ENCODE results near the gene SLC50A1. TPM values are rescaled to one million over a fixed set of nuclear protein-coding genes. Genes with fewer than 3 reads are reported as not detected.

The SLC50A1 gene
- total and polyA plus RNA-seq, 9 of the 15 experiments (the other 6 are each of a cell fraction or from before 2014, with no cell fraction given) = 46.5 to 132 (median 91.9) TPM

DNA sequence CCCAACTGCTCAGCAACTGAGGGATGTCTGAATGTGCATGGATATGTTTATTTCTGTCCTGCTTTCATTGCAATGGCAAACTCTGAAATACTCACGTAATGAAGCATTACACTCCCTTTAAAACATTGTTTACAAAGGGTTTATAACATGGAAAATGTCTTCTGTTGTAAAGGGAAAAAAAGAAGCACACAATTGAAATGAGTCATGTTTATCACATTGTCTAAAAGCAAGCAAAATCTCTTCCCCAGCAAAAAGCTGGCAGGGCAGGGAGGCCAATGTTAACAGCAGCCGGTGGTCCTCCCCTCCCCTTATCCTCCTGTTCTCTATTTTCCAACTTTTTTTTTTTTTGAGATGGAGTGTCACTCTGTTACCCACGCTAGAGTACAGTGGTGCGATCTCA lies 11.9 kb upstream of the SLC50A1 start:
- Histone ChIP-seq H3K9ac (ENCODE audit: insufficient read depth in 1 of 2, low read depth in 2 of 2, low read length in 2 of 2) (no peak overlapping the region), H3K27me3 (ENCODE audit: control insufficient read depth in 2 of 2, insufficient read depth in 2 of 2, low read length in 2 of 2) (no peaks in the 10 kb centered on the region), H3K9me1 (ENCODE audit: control insufficient read depth, insufficient read depth, low read length) (no peaks in the 10 kb centered on the region), H3K27ac (ENCODE audit: extremely low read depth, low read depth, low read length) (no peak overlapping the region), H4K20me1 (replicated peaks; ENCODE audit: control insufficient read depth, insufficient read depth, low read length) (no peaks in the 10 kb centered on the region), H3K79me2 (ENCODE audit: control insufficient read depth, insufficient read depth, low read length) (peaks cover under 1% of the 10 kb centered on the region; the same call in 1 of the 3 replicates), H3K4me2 (ENCODE audit: insufficient read depth, low read length) (no peak overlapping the region), H3K4me1 (replicated peaks in 1 of 2; ENCODE audit: control insufficient read depth in 2 of 2, insufficient read depth in 2 of 2, low read length in 2 of 2) (peaks cover 38 to 50% of the 10 kb centered on the region in 2 experiments), H3K36me3 (ENCODE audit: control insufficient read depth, insufficient read depth, low read length) (no peaks in the 10 kb centered on the region), H3K9me3 (replicated peaks; ENCODE audit: control insufficient read depth, insufficient read depth, low read depth, low read length) (no peaks in the 10 kb centered on the region), H3K4me3 (no peak overlapping the region), H2AFZ (ENCODE audit: low read depth, low read length) (no peak overlapping the region)
- TF ChIP-seq ETV5 (CRISPR knock-in tag; IDR thresholded peaks at IDR 0.05; ENCODE audit: low read depth) (no peak), SUPT5H (IDR thresholded peaks at IDR 0.05) (no peak), RBM25 (IDR thresholded peaks at IDR 0.05; ENCODE audit: low read depth, low read length, severe bottlenecking) (no peak), ZBTB1 (CRISPR knock-in tag; IDR thresholded peaks at IDR 0.05; ENCODE audit: borderline replicate concordance, low read depth) (no peak), XRCC5 (IDR thresholded peaks at IDR 0.05; ENCODE audit: low read depth, low read length) (no peak), COPS2 (conservative IDR thresholded peaks at IDR 0.05) (no peak), SAFB (IDR thresholded peaks at IDR 0.05; ENCODE audit: borderline replicate concordance, low read depth, low read length) (no peak), SIN3B (IDR thresholded peaks at IDR 0.05; ENCODE audit: low read depth) (no peak), PTRF (tag; IDR thresholded peaks at IDR 0.05) (no peak), SETDB1 (IDR thresholded peaks at IDR 0.05; ENCODE audit: low read length) (no peak), MAZ (CRISPR knock-in tag; conservative IDR thresholded peaks at IDR 0.05 in 1 of 2, IDR thresholded peaks at IDR 0.05 in 1 of 2) (no peak), ZNF586 (CRISPR knock-in tag; conservative IDR thresholded peaks at IDR 0.05) (no peak), SMAD4 (CRISPR knock-in tag; conservative IDR thresholded peaks at IDR 0.05) (no peak), POU5F1 (IDR thresholded peaks at IDR 0.05; ENCODE audit: borderline replicate concordance, low read depth, low read length, partially characterized antibody) (no peak)
- TF ChIP-seq, protein P1, sequence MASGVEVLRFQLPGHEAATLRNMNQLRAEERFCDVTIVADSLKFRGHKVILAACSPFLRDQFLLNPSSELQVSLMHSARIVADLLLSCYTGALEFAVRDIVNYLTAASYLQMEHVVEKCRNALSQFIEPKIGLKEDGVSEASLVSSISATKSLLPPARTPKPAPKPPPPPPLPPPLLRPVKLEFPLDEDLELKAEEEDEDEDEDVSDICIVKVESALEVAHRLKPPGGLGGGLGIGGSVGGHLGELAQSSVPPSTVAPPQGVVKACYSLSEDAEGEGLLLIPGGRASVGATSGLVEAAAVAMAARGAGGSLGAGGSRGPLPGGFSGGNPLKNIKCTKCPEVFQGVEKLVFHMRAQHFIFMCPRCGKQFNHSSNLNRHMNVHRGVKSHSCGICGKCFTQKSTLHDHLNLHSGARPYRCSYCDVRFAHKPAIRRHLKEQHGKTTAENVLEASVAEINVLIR (CRISPR knock-in tag; IDR thresholded peaks at IDR 0.05) = no peak
- intact Hi-C loops (cut with micrococcal nuclease) (no loop called here), in situ Hi-C loops (cut with MboI) (no loop called here)
- ChIA-PET POLR2A (interaction anchor here (1.0 to 1.5 kb wide), 2 partner anchors 11 to 14 kb away, joined by 3 read pairs; no protein-coding TSS in a partner anchor), CTCF (ENCODE audit: low intra/inter-chr PET ratio) (no interaction called here)
- DNase-seq (ENCODE audit: extremely low read depth in 1 of 4, low spot score in 3 of 4) = no peak
- ATAC-seq = no peak
- no TSS peak for BruUV-seq (replicated peaks)
- FAIRE-seq = no peak
- WGBS (ENCODE audit: insufficient coverage, low coverage, missing lambda C conversion rate) = 44% methylated on average over 4 of the region's 4 CpGs

All from K562 (cell line).